ENCODE results near the gene RCC1.
A peak's percentile ranks its signal among the peaks of the same experiment; 100 is the strongest.
"Not testable (repeated sequence)": the region's sequence is repeated elsewhere in the genome, so short reads cannot be mapped to it uniquely, and the experiment has no call there.

The RCC1 gene

DNA sequence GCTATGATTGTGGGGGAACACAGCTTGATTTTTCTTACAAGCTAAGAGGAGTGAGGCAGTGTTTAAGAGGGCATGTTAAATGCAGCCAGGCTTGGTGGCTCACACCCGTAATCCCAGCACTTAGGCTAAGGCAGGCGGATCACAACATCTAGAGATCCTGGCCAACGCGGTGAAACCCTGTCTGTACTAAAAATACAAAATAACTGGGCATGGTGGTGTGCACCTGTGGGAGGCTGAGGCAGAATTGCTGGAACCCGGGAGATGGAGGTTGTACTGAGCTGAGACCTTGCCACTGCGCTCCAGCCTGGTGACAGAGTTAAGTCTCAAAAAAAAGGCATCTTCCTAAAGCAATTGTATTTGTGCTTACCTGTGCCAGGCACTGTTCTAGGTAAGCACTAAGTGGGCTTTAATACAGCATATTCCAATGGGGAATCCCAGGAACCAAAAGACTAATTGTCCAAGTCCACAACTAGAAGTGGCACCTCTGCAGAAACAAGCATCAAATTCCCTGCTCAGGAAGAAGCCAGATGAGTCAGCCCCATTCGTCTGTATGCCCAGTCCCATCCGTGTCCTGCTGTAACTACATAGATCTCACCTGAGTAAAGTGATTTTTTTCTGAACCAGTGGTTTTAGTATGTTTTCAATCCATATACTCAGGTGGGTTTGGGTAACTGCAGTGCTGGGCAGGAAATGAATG, 4.6 kb downstream of the RCC1 start:
- DNase-seq (ENCODE audit: insufficient read length, low spot score) (no peak), FAIRE-seq (no peak)

DNA sequence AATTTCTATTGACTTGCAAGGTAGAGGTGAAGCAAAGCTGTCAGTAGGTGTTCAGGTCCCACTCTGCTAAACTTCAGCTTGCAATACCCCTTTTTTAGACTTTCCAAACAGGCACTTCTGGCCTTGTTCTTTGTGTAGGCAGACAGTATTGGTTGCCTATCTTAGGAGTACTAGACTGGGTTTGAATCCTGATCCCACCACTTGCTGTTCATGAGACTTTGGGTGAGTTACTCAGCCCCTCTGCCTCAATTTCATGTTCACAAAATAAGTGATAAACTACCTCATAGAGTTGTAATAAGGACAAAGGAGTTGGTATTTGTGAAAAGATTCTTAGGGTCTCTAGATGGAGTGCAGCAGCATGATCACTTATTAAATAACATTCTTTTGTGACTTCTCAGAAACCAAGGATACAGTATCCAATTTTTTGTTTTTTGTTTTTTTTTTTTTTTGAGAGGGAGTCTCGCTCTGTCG, 5.2 kb downstream of the RCC1 start:
- FAIRE-seq (no peak), DNase-seq (ENCODE audit: insufficient read length, low spot score) (no peak)

- no peak for FAIRE-seq
- DNase-seq (ENCODE audit: insufficient read length, low spot score): no peak
Measured at GRCh38 chr1:28512058-28512611, 6.3 kb downstream of the RCC1 start.

DNA sequence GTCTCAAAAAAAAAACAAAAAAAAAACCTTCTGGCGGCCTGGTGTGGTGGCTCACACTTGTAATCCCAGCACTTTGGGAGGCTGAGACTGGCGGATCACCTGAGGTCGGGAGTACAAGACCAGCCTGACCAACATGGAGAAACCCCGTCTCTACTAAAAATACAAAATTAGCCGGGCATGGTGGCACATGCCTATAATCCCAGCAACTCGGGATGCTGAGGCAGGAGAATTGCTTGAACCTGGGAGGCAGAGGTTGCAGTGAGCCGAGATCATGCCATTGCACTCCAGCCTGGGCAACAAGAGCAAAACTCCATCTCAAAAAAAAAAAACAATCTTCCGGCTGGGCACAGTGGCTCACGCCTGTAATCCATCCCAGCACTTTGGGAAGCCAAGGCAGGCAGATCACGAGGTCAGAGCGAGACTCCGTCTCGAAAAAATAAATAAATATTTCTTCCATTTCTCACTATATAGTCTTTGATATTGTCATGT, 8.6 kb downstream of the RCC1 start:
- FAIRE-seq; DNase-seq (ENCODE audit: insufficient read length, low spot score): not testable (repeated sequence)

- FAIRE-seq (no peak), DNase-seq (ENCODE audit: insufficient read length, low spot score) (no peak)
Measured at GRCh38 chr1:28516518-28516956, 10.7 kb downstream of the RCC1 start.

GRCh38 chr1:28517649-28517999, 11.8 kb downstream of the RCC1 start:
- no peak for FAIRE-seq
- DNase-seq (ENCODE audit: insufficient read length, low spot score): no peak

GRCh38 chr1:28518000-28518744, 12.3 kb downstream of the RCC1 start:
- peak; percentile 88 for DNase-seq (ENCODE audit: insufficient read length, low spot score)
- FAIRE-seq: peak; percentile 71

DNA sequence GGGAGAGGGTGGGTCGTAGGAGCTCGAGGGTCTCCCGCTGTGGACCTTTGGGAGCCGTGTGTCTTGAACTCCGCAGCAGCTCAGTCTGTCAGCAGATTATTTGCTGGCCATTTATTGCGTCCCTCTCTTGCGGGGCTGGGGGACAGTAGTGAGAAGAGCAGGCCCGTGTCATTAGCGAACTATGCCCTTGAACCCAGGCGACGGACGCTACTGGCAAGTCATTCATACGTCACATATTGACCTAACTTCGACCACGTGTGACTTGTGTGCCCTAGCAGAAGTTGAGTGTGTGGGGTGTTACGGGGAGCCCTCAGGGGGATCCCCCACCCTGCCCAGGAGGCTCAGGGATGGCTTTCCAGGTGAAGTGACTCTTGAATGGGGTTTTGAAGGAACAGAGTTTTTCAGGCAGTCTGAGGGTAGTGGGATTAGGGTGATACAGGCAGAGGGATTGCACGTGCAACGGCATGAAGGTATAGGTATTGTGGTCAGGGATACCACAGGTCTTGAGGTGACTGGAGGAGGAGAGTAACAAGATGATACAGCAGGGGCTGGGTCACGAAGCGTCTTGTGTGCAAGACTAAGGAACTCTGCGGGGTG, 13.0 kb downstream of the RCC1 start:
- DNase-seq (ENCODE audit: insufficient read length, low spot score) (peak; percentile 42), FAIRE-seq (peak; percentile 81)

- DNase-seq (ENCODE audit: insufficient read length, low spot score) (no peak), FAIRE-seq (no peak)
Measured at GRCh38 chr1:28519946-28520725, 14.3 kb downstream of the RCC1 start.

GRCh38 chr1:28520796-28521195, 15.0 kb downstream of the RCC1 start:
- not testable (repeated sequence) for FAIRE-seq; DNase-seq (ENCODE audit: insufficient read length, low spot score)

GRCh38 chr1:28521502-28522164, 15.8 kb downstream of the RCC1 start:
- FAIRE-seq (no peak), DNase-seq (ENCODE audit: insufficient read length, low spot score) (no peak)

GRCh38 chr1:28522537-28522936, 16.7 kb downstream of the RCC1 start:
- FAIRE-seq; DNase-seq (ENCODE audit: insufficient read length, low spot score): not testable (repeated sequence)

GRCh38 chr1:28525002-28525642, 19.3 kb downstream of the RCC1 start:
- DNase-seq (ENCODE audit: insufficient read length, low spot score); FAIRE-seq: not testable (repeated sequence)

GRCh38 chr1:28526886-28527285, 21.0 kb downstream of the RCC1 start:
- FAIRE-seq (no peak), DNase-seq (ENCODE audit: insufficient read length, low spot score) (no peak)

DNA sequence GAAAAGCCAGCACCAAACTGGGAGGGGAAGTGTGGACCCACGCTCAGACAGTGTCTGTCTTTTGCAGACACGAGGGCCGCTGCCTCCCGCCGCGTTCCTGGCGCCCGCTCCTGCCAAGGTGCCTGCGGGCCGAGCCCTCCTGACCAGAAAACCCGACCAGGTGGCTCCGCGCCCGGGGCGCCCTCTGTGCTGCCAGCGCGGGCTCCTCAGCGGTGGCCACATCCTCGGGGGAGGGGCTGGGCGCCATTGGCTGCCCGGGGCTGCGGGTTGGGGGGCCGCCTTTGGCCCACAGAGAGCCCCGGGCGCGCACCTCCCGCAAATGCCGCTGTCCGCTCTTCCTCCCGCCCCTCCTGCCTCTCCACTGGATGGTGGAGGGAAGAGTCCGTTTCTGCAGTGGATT, 24.6 kb downstream of the RCC1 start:
- FAIRE-seq: no peak
- no peak for DNase-seq (ENCODE audit: insufficient read length, low spot score)

DNA sequence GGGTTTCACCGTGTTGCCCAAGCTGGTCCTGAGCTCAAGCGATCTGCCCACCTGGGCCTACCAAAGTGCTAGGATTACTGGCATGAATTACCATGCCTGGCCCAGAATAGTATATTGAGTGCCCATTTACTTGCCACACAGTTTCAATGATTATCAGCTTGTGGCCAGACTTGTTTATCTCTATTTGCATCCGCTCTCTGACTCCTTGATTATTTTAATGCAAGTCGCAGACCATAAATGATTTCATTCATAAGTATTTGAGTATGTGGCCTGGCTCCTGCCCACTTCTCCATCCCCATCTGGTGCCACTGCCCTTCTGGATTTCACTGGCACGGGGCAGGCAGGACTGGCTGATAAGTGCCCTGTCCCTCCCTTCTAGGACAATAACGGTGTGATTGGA, 28.8 kb downstream of the RCC1 start:
- DNase-seq (ENCODE audit: insufficient read length, low spot score): no peak

GRCh38 chr1:28535180-28535579, 29.3 kb downstream of the RCC1 start:
- no peak for FAIRE-seq

More for the DNA sequence above, 28.8 kb downstream of the RCC1 start:
- no peak for FAIRE-seq

GRCh38 chr1:28537457-28538199, 31.8 kb downstream of the RCC1 start:
- no peak for DNase-seq (ENCODE audit: insufficient read length, low spot score)
- FAIRE-seq: no peak

More at GRCh38 chr1:28535180-28535579, 29.3 kb downstream of the RCC1 start:
- DNase-seq (ENCODE audit: insufficient read length, low spot score): no peak

DNA sequence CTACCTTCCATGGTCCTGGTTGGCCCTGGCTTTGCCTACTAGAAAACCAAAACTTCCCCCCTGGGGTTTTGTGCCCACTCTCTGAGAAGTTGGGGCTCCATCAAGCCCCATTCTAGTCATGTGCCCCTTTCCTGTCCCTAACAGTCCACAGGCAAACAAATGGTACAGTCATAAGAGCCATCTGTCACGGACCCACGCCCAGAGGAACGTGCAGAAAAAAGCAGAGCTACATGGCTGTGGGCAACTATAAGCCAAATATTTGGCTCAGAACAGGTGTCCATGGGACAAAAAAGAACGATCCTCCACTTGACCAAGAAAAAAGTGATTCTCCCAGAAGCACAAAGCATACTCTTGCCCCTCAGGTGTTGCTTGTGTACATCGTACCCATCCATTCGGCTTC, 32.4 kb downstream of the RCC1 start:
- FAIRE-seq (no peak), DNase-seq (ENCODE audit: insufficient read length, low spot score) (no peak)

Measured in GM19239 (cell line).